Measurements from ENCODE around the gene DNAJC27.

DNA sequence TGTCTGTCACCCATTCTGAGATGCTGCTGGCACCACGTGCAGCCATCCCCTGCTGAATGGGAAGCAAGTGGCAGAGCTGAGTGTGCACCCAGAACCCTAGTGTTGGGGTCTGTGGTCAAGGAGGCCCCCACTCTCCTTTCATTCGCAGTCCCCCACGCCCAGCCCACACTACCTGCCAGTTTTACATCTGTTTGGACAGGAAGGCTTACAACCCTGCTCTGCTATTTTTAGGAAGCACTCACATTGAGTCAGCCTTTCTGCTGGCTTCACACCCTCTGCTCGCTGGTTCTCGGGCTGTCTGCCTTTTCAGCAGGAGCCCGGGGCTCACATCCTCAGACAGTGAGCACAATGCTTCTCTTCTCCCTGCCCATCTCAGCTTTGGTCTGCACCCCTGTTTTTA lies 41.0 kb downstream of the DNAJC27 start:
- no peak for TF ChIP-seq CTCF (IDR thresholded peaks at IDR 0.05)
- TF ChIP-seq POLR2A (IDR thresholded peaks at IDR 0.05): no peak
- TF ChIP-seq POLR2AphosphoS5 (IDR thresholded peaks at IDR 0.05): no peak
